Stimulated activated effector memory CD8-positive, alpha-beta T cell treated with anti-CD3 and anti-CD28 coated beads, Interleukin-12 subunit alpha, Interleukin-12 subunit beta, amount 100 ng/mL, for 72 hours (primary cell): ENCODE results near the gene RUNX2.

Source experiments
- ATAC-seq: fragments of 150-1000 bp; cut with Tn5 transposase; 2 replicates; pipeline ENCODE4 v1.10.0; 2021
- DNase-seq, 2 donors: peaks; one replicate each; pipeline ENCODE4 v3.0.0; 2021 to 2022; ENCODE audit warnings: low spot score in 2 of 2
- H3K27ac Mint-ChIP-seq: one replicate; pipeline ENCODE4 v1.8.0; 2022; ENCODE audit warnings: mild to moderate bottlenecking, mixed read lengths
- H3K36me3 Mint-ChIP-seq: one replicate; pipeline ENCODE4 v1.8.0; 2022; ENCODE audit warnings: mild to moderate bottlenecking, mixed read lengths
- H3K4me1 Mint-ChIP-seq: one replicate; pipeline ENCODE4 v1.8.0; 2022; ENCODE audit warnings: mixed read lengths
- H3K4me3 Mint-ChIP-seq: one replicate; pipeline ENCODE4 v1.8.0; 2022; ENCODE audit warnings: mild to moderate bottlenecking, mixed read lengths
- H3K9me3 Mint-ChIP-seq: one replicate; pipeline ENCODE4 v1.8.0; 2022; ENCODE audit warnings: mixed read lengths

RUNX2 gene

DNA sequence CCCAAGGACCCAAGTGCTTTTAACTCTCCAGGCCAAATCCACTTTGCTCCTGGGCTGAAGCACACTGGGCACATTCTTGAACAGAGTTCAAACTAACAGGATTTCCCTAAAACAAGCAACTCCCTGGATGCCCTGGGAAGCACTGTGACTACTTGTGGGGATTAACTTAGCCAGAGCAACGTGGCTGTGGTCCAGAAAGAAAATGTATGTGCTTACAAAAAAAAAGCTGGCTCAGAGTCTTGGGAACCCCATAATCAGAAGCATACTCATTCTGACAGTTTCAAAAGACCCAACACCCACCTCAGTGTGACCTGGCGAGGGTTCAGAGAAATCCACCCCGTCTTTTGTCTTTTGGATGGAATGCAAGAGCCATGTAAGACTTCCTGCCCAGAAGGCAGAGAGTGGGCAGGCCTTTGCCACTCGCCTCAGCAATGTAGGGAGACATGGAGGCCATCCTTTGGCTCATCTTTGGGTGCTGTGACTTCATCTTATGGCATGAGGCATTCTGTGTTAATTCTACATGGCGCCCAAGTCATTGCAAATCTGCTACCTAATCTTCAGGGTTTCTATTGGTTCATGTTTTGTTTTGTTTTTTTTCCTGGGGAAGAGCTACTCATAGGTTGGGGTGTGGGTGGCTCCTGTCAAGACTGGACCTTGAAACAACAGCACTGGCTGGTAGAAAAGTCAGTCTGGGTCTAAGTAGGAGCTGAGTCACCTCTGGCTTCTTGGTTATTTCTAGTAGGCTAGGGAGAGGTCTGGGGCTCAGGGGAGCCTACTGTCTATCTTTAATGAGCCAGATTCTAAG is 298.2 kb downstream of the RUNX2 start:
- Mint-ChIP-seq H3K4me3 (no peak overlapping the region), H3K27ac (peak overlapping the region; percentile 38), H3K4me1 (peaks cover 54% of the 10 kb centered on the region), H3K36me3 (no peaks in the 10 kb centered on the region), H3K9me3 (no peaks in the 10 kb centered on the region)
- DNase-seq, result peak in 1 of 2 donors; percentile 65
- ATAC-seq, result peak; percentile 84

DNA sequence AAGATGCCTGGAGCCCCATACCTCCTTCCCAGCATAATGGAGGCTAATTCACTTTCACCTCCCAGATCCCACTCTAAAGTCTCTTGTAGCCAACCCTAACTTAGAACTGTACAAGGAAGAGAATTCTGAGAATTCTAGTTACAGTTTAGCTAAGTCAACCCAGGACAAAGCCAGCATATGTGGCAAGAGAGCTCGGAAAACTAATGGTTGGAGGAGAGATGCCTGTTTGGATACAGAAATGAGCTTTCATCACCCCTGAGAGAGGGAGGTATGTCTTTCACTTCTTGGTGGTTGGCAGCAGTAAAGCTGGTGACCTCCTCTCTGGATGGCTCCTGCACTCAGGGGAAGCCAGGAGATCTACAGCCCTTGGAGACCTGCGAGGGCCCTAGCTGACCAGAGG is 302.2 kb downstream of the RUNX2 start:
- no peak overlapping the region for H3K27ac Mint-ChIP-seq
- ATAC-seq (no peak), DNase-seq (no peak)
- peaks cover 56% of the 10 kb centered on the region for H3K4me1 Mint-ChIP-seq
- no peaks in the 10 kb centered on the region for H3K36me3 Mint-ChIP-seq
- H3K9me3 Mint-ChIP-seq, result no peaks in the 10 kb centered on the region
- H3K4me3 Mint-ChIP-seq, result no peak overlapping the region

DNA sequence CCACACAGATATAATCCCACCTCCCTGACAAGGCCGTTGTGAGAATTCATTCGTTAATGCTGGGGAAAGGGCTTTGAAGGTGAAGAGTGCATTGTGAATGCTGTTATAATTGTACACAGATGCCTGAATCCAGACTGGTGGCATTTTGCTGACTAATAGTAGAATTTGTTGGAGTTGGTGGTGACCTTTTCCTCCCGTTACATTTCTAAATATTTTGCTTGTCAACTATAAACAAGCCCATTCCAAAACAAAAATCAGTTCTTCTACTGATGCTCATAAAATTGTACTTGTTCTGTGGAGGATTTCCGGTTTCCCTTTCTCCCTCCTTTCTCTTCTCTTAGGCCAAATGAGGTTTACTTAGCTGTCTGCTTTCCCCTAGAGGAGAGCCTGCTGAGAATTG is 302.7 kb downstream of the RUNX2 start:
- ATAC-seq (no peak), DNase-seq (no peak)
- peaks cover 52% of the 10 kb centered on the region for H3K4me1 Mint-ChIP-seq
- H3K9me3 Mint-ChIP-seq, result no peaks in the 10 kb centered on the region
- no peaks in the 10 kb centered on the region for H3K36me3 Mint-ChIP-seq
- no peak overlapping the region for H3K4me3 Mint-ChIP-seq
- no peak overlapping the region for H3K27ac Mint-ChIP-seq

DNA sequence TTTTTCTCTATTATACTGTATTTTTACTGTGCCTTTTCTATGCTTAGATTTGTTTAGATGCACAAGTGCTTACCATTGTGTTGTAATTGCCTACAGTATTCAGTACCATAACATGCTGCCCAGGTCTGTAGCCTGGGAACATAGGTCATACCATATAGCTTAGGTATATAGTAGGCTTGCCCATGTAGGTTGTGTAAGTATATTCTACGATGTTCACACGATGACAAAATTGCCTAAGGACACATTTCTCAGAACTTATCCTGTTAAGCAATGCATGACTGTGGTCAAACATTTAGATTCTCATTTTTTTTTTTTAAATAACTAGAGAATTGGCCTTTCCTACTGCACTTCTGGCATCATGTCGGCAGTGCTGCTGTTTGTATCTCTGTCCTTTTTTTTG is 303.3 kb downstream of the RUNX2 start:
- Mint-ChIP-seq H3K4me3 (no peak overlapping the region), H3K27ac (no peak overlapping the region), H3K4me1 (peaks cover 46% of the 10 kb centered on the region), H3K36me3 (no peaks in the 10 kb centered on the region), H3K9me3 (no peaks in the 10 kb centered on the region)
- no peak for ATAC-seq
- DNase-seq, result no peak

DNA sequence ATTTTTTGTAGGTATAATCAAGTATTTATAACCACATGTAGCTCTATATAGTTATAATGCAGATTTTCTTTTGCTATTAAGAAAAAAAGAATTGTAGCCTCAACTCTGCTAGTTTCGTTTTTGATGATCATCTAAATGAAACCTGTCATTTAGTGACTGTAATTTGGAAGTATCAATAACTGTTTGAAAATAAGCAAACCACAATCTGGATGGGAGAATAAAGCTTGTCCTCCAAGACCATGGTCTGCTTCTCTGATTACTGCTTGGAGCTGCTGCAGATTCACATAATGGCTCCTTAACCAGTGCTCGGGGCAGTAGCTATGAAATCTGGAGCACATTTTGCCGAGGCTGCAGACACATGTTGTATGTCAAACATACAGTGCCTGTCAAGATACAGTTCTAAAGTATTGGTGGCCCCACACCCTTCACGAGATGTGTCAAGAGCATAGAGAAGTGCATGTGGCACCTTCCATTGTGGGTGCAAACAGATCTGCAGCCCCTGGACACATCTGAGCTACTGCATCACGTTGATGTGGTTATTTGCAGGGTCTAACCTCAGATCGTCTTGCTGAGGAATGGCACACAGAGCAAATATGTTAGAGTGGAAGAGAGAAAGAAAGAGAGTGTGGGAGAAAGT is 305.3 kb downstream of the RUNX2 start:
- peaks cover 29% of the 10 kb centered on the region for H3K4me1 Mint-ChIP-seq
- no peaks in the 10 kb centered on the region for H3K36me3 Mint-ChIP-seq
- H3K4me3 Mint-ChIP-seq, result peak overlapping the region; percentile 23
- DNase-seq (peak in 1 of 2 donors; percentile 62), ATAC-seq (peak; percentile 75)
- no peak overlapping the region for H3K27ac Mint-ChIP-seq
- no peaks in the 10 kb centered on the region for H3K9me3 Mint-ChIP-seq

DNA sequence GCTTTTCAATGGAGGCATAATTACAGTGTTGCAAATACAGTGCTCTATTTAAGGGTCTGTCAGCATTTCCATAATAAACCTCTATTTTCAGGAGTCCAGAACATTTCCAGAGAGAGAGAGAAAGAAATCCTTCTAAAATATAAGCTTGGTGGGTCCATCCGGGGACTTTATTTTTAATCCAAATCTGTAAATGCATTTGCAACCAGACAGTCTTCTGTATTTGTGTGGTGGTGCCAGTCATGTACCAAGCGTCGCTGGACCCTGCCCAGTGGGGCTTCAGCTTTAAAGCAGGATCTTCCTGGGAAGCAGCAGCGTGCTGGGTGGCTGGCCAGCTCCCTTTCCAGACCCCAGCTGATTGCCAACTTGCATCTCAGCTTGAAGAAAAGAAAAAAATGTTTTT is 306.1 kb downstream of the RUNX2 start:
- Mint-ChIP-seq H3K4me3 (no peak overlapping the region), H3K4me1 (peaks cover 23% of the 10 kb centered on the region), H3K36me3 (no peaks in the 10 kb centered on the region), H3K27ac (no peak overlapping the region), H3K9me3 (no peaks in the 10 kb centered on the region)
- no peak for DNase-seq
- ATAC-seq, result no peak

DNA sequence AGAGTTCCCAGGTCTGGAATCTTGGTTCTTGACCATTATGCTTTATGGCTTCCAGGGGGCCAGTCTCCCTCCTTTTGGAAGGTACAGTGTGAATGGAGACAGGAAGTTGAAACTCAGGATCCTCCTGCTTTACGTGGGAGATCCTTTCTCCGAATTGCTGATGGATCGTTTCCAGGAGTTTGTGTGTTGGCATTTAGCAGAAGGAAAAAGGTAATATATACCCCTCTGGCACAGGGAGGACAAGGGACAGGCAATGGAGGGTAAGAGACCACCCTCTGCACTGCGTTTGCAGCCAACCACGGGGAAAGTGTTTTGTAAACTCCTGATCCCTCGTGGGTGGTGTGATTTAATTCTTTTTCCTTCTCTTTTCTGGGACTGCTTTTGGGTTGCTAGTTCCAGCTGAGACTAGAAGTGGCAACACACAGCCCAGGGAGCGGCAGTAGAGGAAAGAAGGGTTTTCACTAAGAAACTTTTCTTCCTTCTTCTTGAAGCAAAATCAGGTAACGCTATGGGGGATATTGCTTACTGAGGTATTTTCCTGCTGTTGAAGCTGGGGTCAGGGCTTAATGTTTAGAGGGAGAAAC is 307.2 kb downstream of the RUNX2 start:
- no peak overlapping the region for H3K4me3 Mint-ChIP-seq
- no peak for DNase-seq

DNA sequence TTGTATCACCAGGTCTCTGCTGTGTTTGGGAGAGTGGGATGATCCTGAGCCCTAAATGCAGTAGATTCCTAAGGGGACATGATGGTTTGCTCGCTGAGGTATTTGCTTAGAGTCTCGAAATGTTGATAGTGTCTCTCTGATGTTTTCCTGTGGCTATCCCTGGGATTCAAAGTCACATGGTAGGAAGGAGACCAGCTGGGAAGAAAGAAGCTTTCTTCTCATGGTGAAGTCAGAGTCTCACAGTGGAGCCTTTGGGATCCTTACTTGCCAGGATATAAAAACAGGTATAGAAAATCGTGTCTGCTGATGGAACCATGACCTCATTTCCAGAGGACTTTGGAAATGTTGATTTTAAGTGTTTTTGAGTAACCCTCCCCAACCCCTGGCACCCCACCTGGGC is 308.9 kb downstream of the RUNX2 start:
- peaks cover 18% of the 10 kb centered on the region for H3K4me1 Mint-ChIP-seq
- DNase-seq (no peak), ATAC-seq (no peak)
- H3K27ac Mint-ChIP-seq, result no peak overlapping the region
- no peaks in the 10 kb centered on the region for H3K9me3 Mint-ChIP-seq
- no peaks in the 10 kb centered on the region for H3K36me3 Mint-ChIP-seq
- no peak overlapping the region for H3K4me3 Mint-ChIP-seq

More for the DNA sequence above, 307.2 kb downstream of the RUNX2 start:
- Mint-ChIP-seq H3K36me3 (no peaks in the 10 kb centered on the region), H3K4me1 (peaks cover 21% of the 10 kb centered on the region), H3K27ac (no peak overlapping the region), H3K9me3 (no peaks in the 10 kb centered on the region)
- ATAC-seq, result no peak

DNA sequence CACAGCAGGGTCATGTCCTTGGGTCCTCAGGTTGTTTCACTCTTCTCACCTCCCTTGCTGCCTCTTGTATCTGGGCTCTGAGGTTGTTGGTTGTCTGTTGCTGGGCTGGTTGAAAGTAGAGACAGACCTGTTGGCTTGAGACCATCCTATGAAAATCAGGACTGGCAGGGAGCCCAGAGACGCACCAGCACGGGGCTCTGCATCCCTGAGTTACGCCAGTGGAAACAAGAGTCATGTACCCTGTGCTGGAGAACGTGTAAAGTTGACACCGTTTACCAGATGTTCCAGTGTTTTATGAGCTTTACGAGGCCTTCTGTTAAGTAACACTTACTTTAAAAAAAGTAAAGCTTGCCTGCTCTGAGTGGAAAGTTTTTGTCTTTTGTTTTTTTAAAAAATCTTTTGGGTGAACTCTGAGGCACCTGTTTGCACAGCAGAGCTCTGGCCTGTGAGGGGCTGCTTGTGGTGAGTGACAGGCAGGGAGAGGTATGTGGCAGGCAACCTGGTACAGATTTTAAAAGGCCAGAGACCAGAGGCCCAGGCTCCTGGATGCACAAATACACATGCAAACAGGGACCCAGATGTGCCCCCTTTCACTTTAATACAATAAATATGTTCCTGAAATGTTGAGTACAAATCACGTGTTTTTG is 309.6 kb downstream of the RUNX2 start:
- Mint-ChIP-seq H3K4me1 (peaks cover 14% of the 10 kb centered on the region), H3K9me3 (no peaks in the 10 kb centered on the region), H3K27ac (no peak overlapping the region), H3K36me3 (no peaks in the 10 kb centered on the region), H3K4me3 (no peak overlapping the region)
- no peak for ATAC-seq
- no peak for DNase-seq

DNA sequence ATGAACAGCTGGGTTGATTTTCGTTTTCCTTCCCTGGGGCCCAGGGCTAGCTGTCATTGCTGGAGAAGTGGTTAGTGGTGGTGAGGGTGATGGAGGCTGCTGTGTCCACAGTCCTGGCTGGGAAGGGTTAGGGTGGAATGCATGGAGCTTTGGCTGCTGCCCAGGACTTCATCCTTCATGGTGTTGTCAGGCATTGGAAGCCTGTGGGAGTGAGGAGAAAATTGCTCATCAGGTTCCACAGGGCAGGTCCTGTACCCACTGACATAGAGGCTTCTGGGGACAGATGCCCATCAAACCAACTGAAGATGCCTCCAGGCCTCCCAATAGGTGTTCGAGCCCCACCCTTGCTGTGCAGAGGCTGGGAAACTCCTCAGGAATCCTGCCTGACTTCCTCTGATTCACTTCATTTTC is 312.0 kb downstream of the RUNX2 start:
- no peaks in the 10 kb centered on the region for H3K9me3 Mint-ChIP-seq
- no peak for ATAC-seq

DNA sequence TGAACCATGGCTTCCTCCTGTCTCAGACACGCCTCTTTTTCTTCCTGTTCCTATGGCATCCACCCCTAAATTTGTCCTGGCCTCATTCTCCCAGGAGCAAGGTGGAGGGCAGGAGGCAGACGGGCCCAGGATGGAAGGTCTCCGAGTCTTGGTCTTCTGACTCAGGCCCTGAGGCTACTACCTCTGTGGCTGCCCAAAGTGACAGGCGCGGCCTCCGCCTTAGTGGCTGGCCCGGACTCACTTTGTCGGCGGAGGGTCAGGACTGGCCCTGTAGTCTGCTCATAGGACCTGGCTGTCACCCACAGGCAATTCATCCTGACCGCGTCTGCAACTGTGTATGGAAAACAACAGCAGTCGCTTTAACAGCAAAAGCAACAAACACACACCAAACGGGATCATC is 312.7 kb downstream of the RUNX2 start:
- Mint-ChIP-seq H3K27ac (peak overlapping the region; percentile 46), H3K9me3 (no peaks in the 10 kb centered on the region), H3K36me3 (no peaks in the 10 kb centered on the region), H3K4me3 (no peak overlapping the region), H3K4me1 (peaks cover 30% of the 10 kb centered on the region)
- DNase-seq (no peak), ATAC-seq (no peak)

More for the DNA sequence above, 312.0 kb downstream of the RUNX2 start:
- no peak for DNase-seq
- peaks cover 24% of the 10 kb centered on the region for H3K4me1 Mint-ChIP-seq
- H3K27ac Mint-ChIP-seq, result no peak overlapping the region
- no peak overlapping the region for H3K4me3 Mint-ChIP-seq
- H3K36me3 Mint-ChIP-seq, result no peaks in the 10 kb centered on the region

DNA sequence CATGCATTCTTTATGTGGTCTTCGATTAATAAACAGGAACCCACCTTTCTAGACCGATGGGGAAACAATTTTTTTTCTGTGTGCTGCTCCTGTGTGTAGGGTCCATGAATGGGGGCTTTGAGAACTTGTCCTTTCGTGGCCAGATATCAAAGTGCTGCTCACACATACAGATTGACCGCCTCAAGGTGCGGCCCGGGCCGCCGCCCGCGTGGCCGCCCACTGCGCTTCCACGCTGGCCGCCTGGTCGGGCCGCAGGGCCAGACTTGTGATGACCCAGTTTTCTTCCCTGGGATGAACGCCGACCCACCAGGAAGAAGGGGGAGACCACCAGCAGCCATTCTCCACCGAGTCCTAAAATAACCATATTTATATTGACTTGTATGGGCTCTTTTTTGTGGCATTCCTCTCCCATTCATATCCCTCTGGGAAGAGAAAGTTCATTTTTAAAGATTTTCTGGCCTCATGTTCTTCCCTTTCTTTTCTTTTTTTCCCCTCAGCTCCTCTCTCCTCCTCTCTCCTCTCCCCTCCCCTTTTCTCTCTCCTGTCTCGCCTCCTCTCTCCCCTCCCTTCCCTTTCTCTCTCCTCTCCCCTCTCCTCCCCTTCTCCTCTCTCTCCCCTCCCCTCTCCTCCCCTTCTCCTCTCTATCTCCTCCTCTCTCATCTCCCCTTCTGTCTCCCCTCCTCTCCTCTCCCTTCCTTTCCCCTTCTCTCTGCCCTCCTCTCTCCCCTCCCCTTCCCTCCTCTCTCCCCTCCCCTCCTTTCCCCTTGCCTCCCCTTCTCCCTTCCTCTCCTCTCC is 314.4 kb downstream of the RUNX2 start:
- H3K27ac Mint-ChIP-seq, result no peak overlapping the region

DNA sequence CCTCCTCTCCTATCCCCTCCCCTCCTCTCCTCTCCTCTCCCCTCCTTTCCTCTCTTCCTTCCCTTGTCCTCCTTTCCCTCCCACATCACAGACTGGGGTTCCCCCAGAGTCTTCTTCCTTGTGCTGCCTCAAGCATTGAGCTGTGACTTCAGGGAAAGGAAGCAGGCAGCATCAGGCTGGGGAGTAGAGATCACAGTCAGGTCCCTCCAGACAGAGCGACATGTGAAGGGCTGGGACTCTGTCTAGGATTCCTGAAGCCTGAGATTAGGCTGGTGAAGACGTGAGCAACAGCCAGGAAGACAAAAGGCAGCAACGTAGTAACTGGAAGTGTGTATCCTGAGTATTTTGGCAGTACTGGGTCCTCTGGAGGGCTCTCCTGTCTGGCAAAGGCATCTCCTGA is 315.0 kb downstream of the RUNX2 start:
- no peaks in the 10 kb centered on the region for H3K9me3 Mint-ChIP-seq
- peaks cover 43% of the 10 kb centered on the region for H3K4me1 Mint-ChIP-seq
- DNase-seq, result no peak
- ATAC-seq, result no peak
- H3K36me3 Mint-ChIP-seq, result no peaks in the 10 kb centered on the region
- H3K27ac Mint-ChIP-seq, result no peak overlapping the region
- no peak overlapping the region for H3K4me3 Mint-ChIP-seq

More for the DNA sequence above, 314.4 kb downstream of the RUNX2 start:
- Mint-ChIP-seq H3K36me3 (no peaks in the 10 kb centered on the region), H3K9me3 (no peaks in the 10 kb centered on the region), H3K4me1 (peaks cover 39% of the 10 kb centered on the region), H3K4me3 (no peak overlapping the region)
- DNase-seq (no peak), ATAC-seq (no peak)

DNA sequence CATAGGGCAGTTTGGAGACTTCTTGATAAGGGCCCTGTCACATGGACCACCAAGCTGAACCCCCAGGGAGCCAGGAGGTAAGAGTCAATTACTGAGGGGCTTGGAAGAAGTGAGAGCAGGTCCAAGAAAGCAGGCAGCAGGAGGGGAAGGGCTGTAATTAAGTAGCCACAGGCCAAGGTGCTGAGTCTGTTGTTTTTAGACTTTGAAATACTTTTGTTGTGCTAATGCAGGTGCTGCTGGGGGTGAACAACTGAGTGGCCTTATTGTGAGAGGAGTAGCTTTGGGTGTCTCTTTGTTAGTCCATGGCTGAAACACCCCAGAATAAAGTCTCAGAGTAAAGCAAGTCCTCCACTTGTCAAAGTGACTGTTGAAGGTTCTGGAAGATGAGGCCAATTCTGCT is 316.6 kb downstream of the RUNX2 start:
- Mint-ChIP-seq H3K36me3 (no peaks in the 10 kb centered on the region), H3K9me3 (no peaks in the 10 kb centered on the region), H3K27ac (peak overlapping the region; percentile 80), H3K4me1 (peaks cover 38% of the 10 kb centered on the region), H3K4me3 (no peak overlapping the region)
- ATAC-seq, result no peak
- DNase-seq, result no peak

DNA sequence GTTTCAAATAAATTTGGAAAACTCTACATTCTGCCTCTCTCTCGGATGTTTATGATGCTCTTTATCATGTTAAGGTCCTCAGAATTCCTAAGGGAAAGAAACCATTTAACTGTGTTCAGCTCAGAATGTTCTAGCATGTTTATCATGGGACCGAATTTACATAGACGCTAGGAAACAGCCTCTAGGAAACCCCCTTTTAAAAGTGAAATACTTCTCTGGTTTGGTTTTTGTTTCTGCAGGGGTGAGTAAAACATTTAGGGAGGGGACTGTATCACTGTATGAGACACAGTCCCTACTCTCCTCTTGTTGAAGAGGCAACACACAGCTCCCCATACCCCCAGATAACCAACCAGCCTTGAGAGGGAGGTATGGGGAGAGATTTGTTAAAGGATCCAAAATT is 317.2 kb downstream of the RUNX2 start:
- H3K4me1 Mint-ChIP-seq, result peaks cover 38% of the 10 kb centered on the region
- no peak overlapping the region for H3K4me3 Mint-ChIP-seq
- H3K9me3 Mint-ChIP-seq, result no peaks in the 10 kb centered on the region
- ATAC-seq (peak; percentile 81), DNase-seq (no peak)
- H3K27ac Mint-ChIP-seq, result peak overlapping the region; percentile 80
- H3K36me3 Mint-ChIP-seq, result no peaks in the 10 kb centered on the region
